SH-SY5Y (cell line): Measurements from ENCODE around the gene CLPX.

Experiments used
- GATA2 ChIP-seq: IDR thresholded peaks from 2 replicates; pipeline ENCODE4 v1.6.1; 2011; ENCODE audit warnings: mild to moderate bottlenecking, low read depth, low read length
- GATA3 ChIP-seq: IDR thresholded peaks from 2 replicates; pipeline ENCODE4 v1.6.1; 2011; ENCODE audit warnings: low read depth, mild to moderate bottlenecking, low read length, moderate library complexity

- no peak for TF ChIP-seq GATA2
- no peak for TF ChIP-seq GATA3
Observed at GRCh38 chr15:65180167-65180566, 5.0 kb downstream of the CLPX start.
